Psoas muscle (tissue), 8 donors: ENCODE measurements around the gene COG5. TPM values are rescaled to one million over a fixed set of nuclear protein-coding genes. Genes with fewer than 3 reads are reported as not detected.

Experiments used
- ATAC-seq, 4 donors: fragments of 200-7000 bp; cut with Tn5 transposase; one replicate each; pipeline ENCODE4 v1.9.1; 2020; ENCODE audit warnings: moderate library complexity in 3 of 4, mild to moderate bottlenecking in 2 of 4
- DNase-seq, 2 donors: peaks; one replicate each; pipeline ENCODE4 v3.0.0-alpha.2; 2020
- H3K27ac ChIP-seq: fragments of 200-600 bp; one replicate; pipeline ENCODE4 v1.8.0; 2022
- H3K27me3 ChIP-seq, 3 donors: fragments of 200-600 bp in 1 of 3; one replicate each; pipeline versions ENCODE4 v1.6.1 to v1.8.0; 2013 to 2022; ENCODE audit warnings: low read length in 2 of 3, mild to moderate bottlenecking in 2 of 3, moderate library complexity in 1 of 3; ENCODE audit not compliant: insufficient read depth in 3 of 3
- H3K36me3 ChIP-seq, 2 donors: fragments of 200-600 bp in 1 of 2; one replicate each; pipeline versions ENCODE4 v1.6.1 to v1.8.0; 2013 to 2022; ENCODE audit warnings: low read depth in 1 of 2, mild to moderate bottlenecking in 1 of 2, moderate library complexity in 1 of 2; ENCODE audit not compliant: insufficient read depth in 1 of 2
- H3K4me1 ChIP-seq: fragments of 200-600 bp; one replicate; pipeline ENCODE4 v1.8.0; 2022
- H3K4me3 ChIP-seq: fragments of 200-600 bp; one replicate; pipeline ENCODE4 v1.8.0; 2022; ENCODE audit warnings: mild to moderate bottlenecking
- H3K9me3 ChIP-seq: fragments of 200-600 bp; one replicate; pipeline ENCODE4 v1.8.0; 2022
- CTCF ChIP-seq: fragments of 200-600 bp; IDR thresholded peaks from one replicate; pipeline ENCODE4 v1.8.0; 2022; ENCODE audit warnings: antibody characterized with exemption
- WGBS, 3 donors: extraction: QIAGEN DNeasy Blood & Tissue Kit; methylation state at CpG; one replicate each; pipeline versions ENCODE4 v1.1.6 to v1.1.7; 2013; 5-methylcytosine and 5-hydroxymethylcytosine counted together
- intact Hi-C, 2 donors: fragments of 100-400 bp; cut with DNase I; formaldehyde crosslinking; loops; one replicate each; pipeline versions ENCODE4 v1.11.0 to v1.14.2; 2022
- polyA plus RNA-seq, 3 donors: library from polyadenylated mRNA; stranded (reverse); fragments of 200-250 nt; gene quantifications; one replicate each; pipeline ENCODE4 v1.2.3, GENCODE V29; 2013
- total RNA-seq, 4 donors: library from RNA; stranded (reverse); fragmentation: NEBNext Ultra II Directional in 2 of 4; extraction: Animal tissue kit (Norgen Biotek cat#: 25700) in 2 of 4; gene quantifications; one replicate each; pipeline versions ENCODE4 v1.2.1 to v1.2.4, GENCODE V29; 2021 to 2023
- donor health status: healthy with polysubstance abuse.
- donor health status: DM: no; HTN: no; CAD: no; lungs with moderate emphysema.
- donor health status: Bipolar disorder and iron deficiency.
- donor health status: healthy.
- donor health status: DM: yes; HTN: yes; CAD: no.
- donor health status: DM: no; HTN: no; CAD: no.
- donor health status: DM: no; HTN: no; CAD: no.
- donor health status: DM: yes; HTN: yes; CAD: no.

Gene COG5
- total and polyA plus RNA-seq, 7 donors = 4.8 to 35.1 (median 18.8) TPM

GRCh38 chr7:107203607-107204006 is 360.1 kb downstream of the COG5 start:
- no peak for TF ChIP-seq CTCF
- no peak for ATAC-seq
- H3K27me3 ChIP-seq = no peaks in the 10 kb centered on the region
- WGBS, 3 donors = 89 to 93% (median 91%) methylated on average over 7 of the region's 7 CpGs
- H3K4me1 ChIP-seq = peaks cover 25% of the 10 kb centered on the region
- no peaks in the 10 kb centered on the region for H3K9me3 ChIP-seq
- intact Hi-C loops = loop anchor here in 1 of 2 donors (5.0 to 10.0 kb wide), 3 partner anchors 301 to 521 kb away; partner anchors contain the start of genes COG5 and DUS4L
- H3K36me3 ChIP-seq = peaks cover 0 to 77% of the 10 kb centered on the region in 2 donors
- no peak overlapping the region for H3K27ac ChIP-seq
- no peak for DNase-seq
- H3K4me3 ChIP-seq = no peak overlapping the region

- 27 to 44% (median 30%) methylated on average over 4 of the region's 4 CpGs for WGBS, 3 donors
- Histone ChIP-seq H3K27ac (peak overlapping the region; percentile 41), H3K27me3 (no peaks in the 10 kb centered on the region), H3K4me1 (peaks cover 9% of the 10 kb centered on the region), H3K36me3 (peaks cover 4 to 94% of the 10 kb centered on the region in 2 donors), H3K9me3 (no peaks in the 10 kb centered on the region), H3K4me3 (no peak overlapping the region)
- intact Hi-C loops = loop anchor here in 1 of 2 donors (5.0 to 10.0 kb wide), 3 partner anchors 303 to 523 kb away; partner anchors contain the start of genes COG5 and DUS4L
- peak; percentile 70 for TF ChIP-seq CTCF
- DNase-seq = peak; percentile 40 to 73
- peak; percentile 95 to 98 (median 98) for ATAC-seq
Measured at GRCh38 chr7:107201795-107202450, 361.8 kb downstream of the COG5 start.

GRCh38 chr7:107196834-107197610 is 366.7 kb downstream of the COG5 start:
- H3K4me1 ChIP-seq = peaks cover 6% of the 10 kb centered on the region
- ATAC-seq (no peak), DNase-seq (no peak)
- H3K4me3 ChIP-seq = no peak overlapping the region
- 92 to 96% (median 95%) methylated on average over 10 of the region's 10 CpGs for WGBS, 3 donors
- no peaks in the 10 kb centered on the region for H3K27me3 ChIP-seq
- H3K36me3 ChIP-seq = peaks cover 9 to 97% of the 10 kb centered on the region in 2 donors
- no peaks in the 10 kb centered on the region for H3K9me3 ChIP-seq
- TF ChIP-seq CTCF = no peak
- no peak overlapping the region for H3K27ac ChIP-seq
- intact Hi-C loops = loop anchor here in 1 of 2 donors (10.0 kb wide), 1 partner anchor 398 kb away; no protein-coding TSS in a partner anchor

GRCh38 chr7:107194052-107194451 is 369.7 kb downstream of the COG5 start:
- no peaks in the 10 kb centered on the region for H3K9me3 ChIP-seq
- ATAC-seq (no peak), DNase-seq (no peak)
- no peak overlapping the region for H3K27ac ChIP-seq
- no peaks in the 10 kb centered on the region for H3K27me3 ChIP-seq
- H3K4me1 ChIP-seq = no peaks in the 10 kb centered on the region
- no peak for TF ChIP-seq CTCF
- 61 to 79% (median 62%) methylated on average over 1 of the region's 1 CpG for WGBS, 3 donors
- peaks cover 9 to 97% of the 10 kb centered on the region in 2 donors for H3K36me3 ChIP-seq
- H3K4me3 ChIP-seq = no peak overlapping the region
- intact Hi-C loops = loop anchor here in 1 of 2 donors (10.0 kb wide), 1 partner anchor 401 kb away; no protein-coding TSS in a partner anchor
